Measurements from ENCODE around the gene FRMD4A. TPM values are rescaled to one million over a fixed set of nuclear protein-coding genes. Genes with fewer than 3 reads are reported as not detected.

FRMD4A gene
- total and polyA plus RNA-seq, 2 of the 4 experiments (the other 2 are of a cell fraction): 30.3 to 68.8 TPM

DNA sequence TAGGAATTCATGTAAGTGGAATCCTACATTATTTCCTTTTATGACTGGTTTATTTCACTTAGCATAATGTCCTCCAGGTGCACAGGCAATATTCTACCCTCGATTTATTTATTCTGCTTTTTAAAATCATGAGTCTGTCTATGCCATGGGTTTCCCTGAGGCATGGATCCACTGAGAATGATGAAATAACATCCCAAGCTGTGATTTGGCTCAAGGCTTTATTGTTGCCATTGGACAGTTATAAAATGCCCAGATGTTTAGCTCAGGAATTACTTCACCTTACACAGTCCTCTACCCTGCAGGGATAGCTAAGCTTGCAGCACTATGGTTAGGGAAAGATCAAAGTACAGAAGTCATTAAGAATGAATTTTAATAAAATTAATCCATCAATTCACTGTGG, 219.5 kb downstream of the FRMD4A start:
- H4K8ac ChIP-seq (ENCODE audit: low read depth in 2 of 2, low read length in 2 of 2): no peak overlapping the region
- no peaks in the 10 kb centered on the region for H3K36me3 ChIP-seq (ENCODE audit: control insufficient read depth, insufficient read depth, low read length)
- no peaks in the 10 kb centered on the region for H3K9me1 ChIP-seq (ENCODE audit: insufficient read depth, low read length)
- no peak overlapping the region for H3K56ac ChIP-seq (ENCODE audit: extremely low read depth, insufficient read depth, low read length)
- WGBS, 2 experiments (ENCODE audit: extremely low coverage in 2 of 2, insufficient read length in 1 of 2): no CpG with 5 or more reads among the region's 1 CpG
- H3K79me1 ChIP-seq (ENCODE audit: low read depth in 1 of 2, low read length in 2 of 2): no peaks in the 10 kb centered on the region
- H3K23ac ChIP-seq (ENCODE audit: low read depth, low read length): no peak overlapping the region
- no peaks in the 10 kb centered on the region for H3K9me3 ChIP-seq (ENCODE audit: control insufficient read depth, insufficient read depth, low read length)
- in situ Hi-C loops (cut with MboI; ENCODE audit: low sequenced_read_pairs) (no loop called here), dilution Hi-C loops (cut with HindIII; ENCODE audit: low sequenced_read_pairs, unreplicated experiment) (no loop called here), intact Hi-C loops (cut with micrococcal nuclease) (no loop called here)
- DNase-seq (no peak), ATAC-seq (ENCODE audit: low read depth) (no peak; the same call in 1 of the 2 replicates)
- H2AFZ ChIP-seq (replicated peaks; ENCODE audit: low read length, poor library complexity): no peak overlapping the region
- no peak overlapping the region for H4K91ac ChIP-seq (ENCODE audit: insufficient read depth, low read depth, low read length)
- H3K27me3 ChIP-seq (ENCODE audit: control insufficient read depth, insufficient read depth, low read length): peaks cover 12% of the 10 kb centered on the region
- H2BK120ac ChIP-seq (ENCODE audit: low read depth, low read length): no peak overlapping the region
- no TSS peak for BruUV-seq (replicated peaks)
- H2AK5ac ChIP-seq (ENCODE audit: low read depth, low read length): no peak overlapping the region
- H4K5ac ChIP-seq (ENCODE audit: low read depth, low read length): no peak overlapping the region
- no peak overlapping the region for H3K27ac ChIP-seq (ENCODE audit: insufficient read depth, low read length)
- H3K4me3 ChIP-seq (ENCODE audit: insufficient read depth, low read depth, low read length): no peak overlapping the region
- H2BK5ac ChIP-seq (ENCODE audit: low read depth, low read length, poor library complexity, severe bottlenecking): no peak overlapping the region
- H2BK20ac ChIP-seq (ENCODE audit: low read depth, low read length): no peak overlapping the region
- no peak overlapping the region for H2AK9ac ChIP-seq (replicated peaks; ENCODE audit: low read depth, low read length, poor library complexity)
- H3K14ac ChIP-seq (replicated peaks; ENCODE audit: low read depth, low read length): no peak overlapping the region
- no peak overlapping the region for H2BK15ac ChIP-seq (ENCODE audit: low read depth, low read length)
- ChIA-PET POLR2A (ENCODE audit: unreplicated experiment) (no interaction called here), CTCF (no interaction called here)
- no peaks in the 10 kb centered on the region for H3K4me1 ChIP-seq (ENCODE audit: control insufficient read depth, insufficient read depth, low read length)
- H3K4ac ChIP-seq (ENCODE audit: low read depth, low read length): no peak overlapping the region
- TF ChIP-seq, protein P1, sequence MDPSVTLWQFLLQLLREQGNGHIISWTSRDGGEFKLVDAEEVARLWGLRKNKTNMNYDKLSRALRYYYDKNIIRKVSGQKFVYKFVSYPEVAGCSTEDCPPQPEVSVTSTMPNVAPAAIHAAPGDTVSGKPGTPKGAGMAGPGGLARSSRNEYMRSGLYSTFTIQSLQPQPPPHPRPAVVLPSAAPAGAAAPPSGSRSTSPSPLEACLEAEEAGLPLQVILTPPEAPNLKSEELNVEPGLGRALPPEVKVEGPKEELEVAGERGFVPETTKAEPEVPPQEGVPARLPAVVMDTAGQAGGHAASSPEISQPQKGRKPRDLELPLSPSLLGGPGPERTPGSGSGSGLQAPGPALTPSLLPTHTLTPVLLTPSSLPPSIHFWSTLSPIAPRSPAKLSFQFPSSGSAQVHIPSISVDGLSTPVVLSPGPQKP (IDR thresholded peaks at IDR 0.05; ENCODE audit: borderline replicate concordance, low read depth, low read length): no peak
- TF ChIP-seq CTCF (conservative IDR thresholded peaks at IDR 0.05; ENCODE audit: low read depth, low read length): no peak
- no peak for TF ChIP-seq BHLHE40 (IDR thresholded peaks at IDR 0.05; ENCODE audit: low read depth, low read length)
- TF ChIP-seq, protein P2, sequence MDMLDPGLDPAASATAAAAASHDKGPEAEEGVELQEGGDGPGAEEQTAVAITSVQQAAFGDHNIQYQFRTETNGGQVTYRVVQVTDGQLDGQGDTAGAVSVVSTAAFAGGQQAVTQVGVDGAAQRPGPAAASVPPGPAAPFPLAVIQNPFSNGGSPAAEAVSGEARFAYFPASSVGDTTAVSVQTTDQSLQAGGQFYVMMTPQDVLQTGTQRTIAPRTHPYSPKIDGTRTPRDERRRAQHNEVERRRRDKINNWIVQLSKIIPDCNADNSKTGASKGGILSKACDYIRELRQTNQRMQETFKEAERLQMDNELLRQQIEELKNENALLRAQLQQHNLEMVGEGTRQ (IDR thresholded peaks at IDR 0.05; ENCODE audit: low read depth, low read length): no peak
- TF ChIP-seq MXI1 (IDR thresholded peaks at IDR 0.05; ENCODE audit: borderline replicate concordance, low read depth, low read length): no peak
- no peak for TF ChIP-seq MAFK (IDR thresholded peaks at IDR 0.05; ENCODE audit: low read depth, low read length)
- no peak for TF ChIP-seq FOS (IDR thresholded peaks at IDR 0.05; ENCODE audit: low read depth, low read length)
- no peak for TF ChIP-seq CEBPB (IDR thresholded peaks at IDR 0.05; ENCODE audit: low read depth, low read length)
- TF ChIP-seq RCOR1 (IDR thresholded peaks at IDR 0.05; ENCODE audit: insufficient replicate concordance, low read length): no peak
- no peak for TF ChIP-seq CHD1 (IDR thresholded peaks at IDR 0.05; ENCODE audit: low read depth, low read length)
- TF ChIP-seq MAZ (IDR thresholded peaks at IDR 0.05; ENCODE audit: borderline replicate concordance, low read depth, low read length): no peak
- no peak for TF ChIP-seq SMC3 (IDR thresholded peaks at IDR 0.05; ENCODE audit: low read depth, low read length)
- no peak for TF ChIP-seq POLR2A (IDR thresholded peaks at IDR 0.05; ENCODE audit: low read depth, low read length)
- no peak overlapping the region for H3K18ac ChIP-seq (ENCODE audit: low read depth, low read length)
- no peak overlapping the region for H3K4me2 ChIP-seq (ENCODE audit: low read depth, low read length)
- no peaks in the 10 kb centered on the region for H4K20me1 ChIP-seq (ENCODE audit: insufficient read depth, low read length)
- no peak overlapping the region for H3K9ac ChIP-seq (ENCODE audit: low read depth, low read length)

All from IMR-90 (cell line).